ENCODE measurements around the gene HAVCR2.
A peak's percentile ranks its signal among the peaks of the same experiment; 100 is the strongest.

HAVCR2 gene

DNA sequence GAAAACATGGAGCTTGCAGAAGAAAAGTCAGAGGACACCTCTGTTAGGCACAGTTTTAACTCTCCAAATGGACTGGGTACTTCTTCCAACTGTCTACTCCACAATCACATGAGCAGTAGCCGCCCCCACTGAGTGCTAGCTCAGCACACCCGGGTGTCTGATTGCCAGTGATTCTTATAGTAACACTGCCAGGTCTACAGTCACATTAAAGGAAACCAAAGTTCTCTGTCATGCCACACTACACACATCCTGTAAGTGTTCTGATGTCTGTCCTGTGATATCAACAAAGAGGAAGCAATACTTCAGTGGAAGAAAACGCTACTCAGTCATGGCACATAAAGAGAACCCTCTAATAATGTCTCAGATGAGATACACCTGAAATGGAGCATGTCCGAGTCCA lies at the start of gene HAVCR2:
TSS of gene HAVCR2 (minus strand) at position 69 of the 400 bp plus-strand sequence. CDS start at position 8, 61 bp downstream.
- H3K27me3 ChIP-seq (ENCODE audit: insufficient read depth, low read length, poor library complexity), result no peaks in the 10 kb centered on the region
- peak; percentile 12 for DNase-seq
- H3K4me2 ChIP-seq (ENCODE audit: insufficient read depth, low read length), result no peak within 1 kb of the TSS
- no peaks in the 10 kb centered on the region for H3K36me3 ChIP-seq (ENCODE audit: insufficient read depth, low read length)
- H4K20me1 ChIP-seq (ENCODE audit: insufficient read depth, low read length), result no peaks in the 10 kb centered on the region
- H3K27ac ChIP-seq (ENCODE audit: low read length), result no peak within 1 kb of the TSS
- TF ChIP-seq EZH2 (IDR thresholded peaks at IDR 0.05; ENCODE audit: borderline replicate concordance, low read depth, low read length, severe bottlenecking), result no peak
- TF ChIP-seq, protein P1, sequence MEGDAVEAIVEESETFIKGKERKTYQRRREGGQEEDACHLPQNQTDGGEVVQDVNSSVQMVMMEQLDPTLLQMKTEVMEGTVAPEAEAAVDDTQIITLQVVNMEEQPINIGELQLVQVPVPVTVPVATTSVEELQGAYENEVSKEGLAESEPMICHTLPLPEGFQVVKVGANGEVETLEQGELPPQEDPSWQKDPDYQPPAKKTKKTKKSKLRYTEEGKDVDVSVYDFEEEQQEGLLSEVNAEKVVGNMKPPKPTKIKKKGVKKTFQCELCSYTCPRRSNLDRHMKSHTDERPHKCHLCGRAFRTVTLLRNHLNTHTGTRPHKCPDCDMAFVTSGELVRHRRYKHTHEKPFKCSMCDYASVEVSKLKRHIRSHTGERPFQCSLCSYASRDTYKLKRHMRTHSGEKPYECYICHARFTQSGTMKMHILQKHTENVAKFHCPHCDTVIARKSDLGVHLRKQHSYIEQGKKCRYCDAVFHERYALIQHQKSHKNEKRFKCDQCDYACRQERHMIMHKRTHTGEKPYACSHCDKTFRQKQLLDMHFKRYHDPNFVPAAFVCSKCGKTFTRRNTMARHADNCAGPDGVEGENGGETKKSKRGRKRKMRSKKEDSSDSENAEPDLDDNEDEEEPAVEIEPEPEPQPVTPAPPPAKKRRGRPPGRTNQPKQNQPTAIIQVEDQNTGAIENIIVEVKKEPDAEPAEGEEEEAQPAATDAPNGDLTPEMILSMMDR (IDR thresholded peaks at IDR 0.05; ENCODE audit: borderline replicate concordance, extremely low read depth, low read length, poor library complexity, severe bottlenecking), result no peak
- no peak within 1 kb of the TSS for H3K9ac ChIP-seq (ENCODE audit: low read depth, low read length)
- H3K4me3 ChIP-seq (ENCODE audit: low read depth in 1 of 2, low read length in 2 of 2), result no peak within 1 kb of the TSS
- H3K79me2 ChIP-seq (ENCODE audit: insufficient read depth, low read length), result no peaks in the 10 kb centered on the region
- peak; percentile 82 for ATAC-seq (ENCODE audit: insufficient read depth, low read depth)
- H3K9me3 ChIP-seq (ENCODE audit: insufficient read depth, low read length, severe bottlenecking), result no peaks in the 10 kb centered on the region
- no peaks in the 10 kb centered on the region for H3K4me1 ChIP-seq (ENCODE audit: insufficient read depth, low read length)
- no peak within 1 kb of the TSS for H2AFZ ChIP-seq (ENCODE audit: low read depth, low read length)

DNA sequence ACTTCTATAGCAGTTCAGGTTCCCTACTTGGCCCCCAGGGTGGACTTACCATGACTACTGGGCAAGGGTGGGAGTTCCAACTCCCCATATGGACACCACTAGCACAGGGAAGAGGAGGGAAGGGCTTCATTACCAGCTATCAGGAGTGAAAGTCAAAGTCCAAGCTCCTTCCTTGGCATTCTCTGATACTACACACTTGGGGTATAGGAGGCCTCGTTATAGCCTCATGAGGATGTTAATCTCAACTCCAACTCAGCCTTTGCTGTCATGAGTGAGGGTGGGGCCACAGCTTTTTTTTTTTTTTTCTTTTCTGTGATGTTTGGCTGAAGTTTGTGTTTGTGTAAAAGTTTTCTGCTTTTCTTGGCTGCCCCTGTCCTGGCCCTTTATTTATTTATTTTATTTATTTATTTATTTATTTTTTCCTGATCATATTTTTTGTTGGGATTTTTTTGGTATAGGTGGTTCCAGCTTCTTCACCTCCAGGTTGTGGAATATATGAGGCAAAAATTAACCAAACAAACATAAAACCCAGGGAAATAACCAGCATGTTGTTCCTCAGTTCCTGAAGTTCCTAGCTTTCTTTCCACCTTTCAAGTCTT lies 48.5 kb upstream of the HAVCR2 start:
- H3K4me1 ChIP-seq (ENCODE audit: insufficient read depth, low read length), result no peaks in the 10 kb centered on the region
- H3K9me3 ChIP-seq (ENCODE audit: insufficient read depth, low read length, severe bottlenecking), result no peaks in the 10 kb centered on the region
- H2AFZ ChIP-seq (ENCODE audit: low read depth, low read length), result no peak overlapping the region
- H3K9ac ChIP-seq (ENCODE audit: low read depth, low read length), result no peak overlapping the region
- no peak for DNase-seq
- H3K27ac ChIP-seq (ENCODE audit: low read length), result no peak overlapping the region
- no peaks in the 10 kb centered on the region for H3K36me3 ChIP-seq (ENCODE audit: insufficient read depth, low read length)
- no peak for ATAC-seq (ENCODE audit: insufficient read depth, low read depth)
- no peak overlapping the region for H3K4me3 ChIP-seq (ENCODE audit: low read depth in 1 of 2, low read length in 2 of 2)
- H3K79me2 ChIP-seq (ENCODE audit: insufficient read depth, low read length), result no peaks in the 10 kb centered on the region
- no peaks in the 10 kb centered on the region for H4K20me1 ChIP-seq (ENCODE audit: insufficient read depth, low read length)
- TF ChIP-seq, protein P1 (IDR thresholded peaks at IDR 0.05; ENCODE audit: borderline replicate concordance, extremely low read depth, low read length, poor library complexity, severe bottlenecking), result no peak
- no peak for TF ChIP-seq EZH2 (IDR thresholded peaks at IDR 0.05; ENCODE audit: borderline replicate concordance, low read depth, low read length, severe bottlenecking)
- no peaks in the 10 kb centered on the region for H3K27me3 ChIP-seq (ENCODE audit: insufficient read depth, low read length, poor library complexity)
- H3K4me2 ChIP-seq (ENCODE audit: insufficient read depth, low read length), result no peak overlapping the region

DNA sequence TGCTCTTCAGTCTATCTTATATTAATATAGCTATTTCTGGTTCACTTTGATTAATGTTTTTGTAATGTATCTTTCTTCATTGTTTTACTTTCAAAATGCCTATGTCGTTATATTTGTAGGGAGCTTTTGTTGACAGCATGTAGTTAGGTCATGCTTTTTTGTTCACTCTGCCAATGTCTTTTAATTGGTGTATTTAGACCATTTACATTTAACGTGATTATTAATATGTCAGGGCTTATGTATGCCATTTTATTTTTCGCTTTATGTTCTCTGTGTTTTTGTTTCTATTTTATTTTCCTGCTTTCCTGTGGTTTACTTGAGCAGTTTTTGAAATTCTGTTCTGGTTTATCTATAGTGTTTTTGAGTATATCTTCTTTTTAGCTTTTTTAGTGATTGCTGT lies 46.5 kb upstream of the HAVCR2 start:
- H3K9ac ChIP-seq (ENCODE audit: low read depth, low read length), result no peak overlapping the region
- H3K27ac ChIP-seq (ENCODE audit: low read length), result no peak overlapping the region
- DNase-seq (no peak), ATAC-seq (ENCODE audit: insufficient read depth, low read depth) (no peak)
- no peaks in the 10 kb centered on the region for H3K9me3 ChIP-seq (ENCODE audit: insufficient read depth, low read length, severe bottlenecking)
- no peak for TF ChIP-seq EZH2 (IDR thresholded peaks at IDR 0.05; ENCODE audit: borderline replicate concordance, low read depth, low read length, severe bottlenecking)
- TF ChIP-seq, protein P1 (IDR thresholded peaks at IDR 0.05; ENCODE audit: borderline replicate concordance, extremely low read depth, low read length, poor library complexity, severe bottlenecking), result no peak
- H3K4me1 ChIP-seq (ENCODE audit: insufficient read depth, low read length), result no peaks in the 10 kb centered on the region
- no peak overlapping the region for H2AFZ ChIP-seq (ENCODE audit: low read depth, low read length)
- H3K36me3 ChIP-seq (ENCODE audit: insufficient read depth, low read length), result no peaks in the 10 kb centered on the region
- no peaks in the 10 kb centered on the region for H3K79me2 ChIP-seq (ENCODE audit: insufficient read depth, low read length)
- no peaks in the 10 kb centered on the region for H4K20me1 ChIP-seq (ENCODE audit: insufficient read depth, low read length)
- H3K4me3 ChIP-seq (ENCODE audit: low read depth in 1 of 2, low read length in 2 of 2), result no peak overlapping the region
- no peak overlapping the region for H3K4me2 ChIP-seq (ENCODE audit: insufficient read depth, low read length)
- no peaks in the 10 kb centered on the region for H3K27me3 ChIP-seq (ENCODE audit: insufficient read depth, low read length, poor library complexity)
